Renal pelvis (tissue), 12 donors: ENCODE data around the gene NCBP2. TPM values are rescaled to one million over a fixed set of nuclear protein-coding genes. Genes with fewer than 3 reads are reported as not detected.
A peak's percentile ranks its signal among the peaks of the same experiment; 100 is the strongest.

Experiments used
- DNase-seq: peaks from one replicate; pipeline ENCODE4 v3.0.0-alpha.2; 2013
- long read RNA-seq, 16 experiments: transcript quantifications; one replicate each; lab custom pipeline, GENCODE V29; 2026
- polyA plus RNA-seq, 3 donors: library from polyadenylated mRNA; unstranded; fragments of 120-200 nt; gene quantifications; one replicate each; pipeline ENCODE4 v1.2.1, GENCODE V29; 2013; ENCODE audit not compliant: insufficient read length in 3 of 3

Gene NCBP2
- 100 to 1,000 TPM in 1 of 3 donors, 10 to 100 TPM in 2; 86.8 to 103 (median 88.6) TPM for polyA plus RNA-seq
- long read RNA-seq, donor 1, full-length matches to known transcripts: 32 of 32 reads
- long read RNA-seq, donor 1, partial matches to known transcripts: 0 of 32 reads
- long read RNA-seq, donor 1, other reads (novel, unspliced or antisense): 0 of 32 reads
- long read RNA-seq, donor 2, transcript NCBP2-201 (4 exons, 2,169 nt): major isoform, 37 of 43 reads
- long read RNA-seq, donor 2, partial matches to known transcripts: 0 of 43 reads
- long read RNA-seq, donor 2, other reads (novel, unspliced or antisense): 0 of 43 reads
- long read RNA-seq, donor 3, full-length matches to known transcripts: 30 of 30 reads
- long read RNA-seq, donor 3, partial matches to known transcripts: 0 of 30 reads
- long read RNA-seq, donor 3, other reads (novel, unspliced or antisense): 0 of 30 reads
- long read RNA-seq, donor 4, full-length matches to known transcripts: 38 of 38 reads
- long read RNA-seq, donor 4, partial matches to known transcripts: 0 of 38 reads
- long read RNA-seq, donor 4, other reads (novel, unspliced or antisense): 0 of 38 reads
- long read RNA-seq, donor 5, transcript NCBP2-201 (4 exons, 2,169 nt): major isoform, 16 of 27 reads
- long read RNA-seq, donor 5, partial matches to known transcripts: 9 of 27 reads
- long read RNA-seq, donor 5, other reads (novel, unspliced or antisense): 0 of 27 reads
- long read RNA-seq, donor 6, full-length matches to known transcripts: 34 of 34 reads
- long read RNA-seq, donor 6, partial matches to known transcripts: 0 of 34 reads
- long read RNA-seq, donor 6, other reads (novel, unspliced or antisense): 0 of 34 reads
- long read RNA-seq, donor 7, full-length matches to known transcripts: 35 of 35 reads
- long read RNA-seq, donor 7, partial matches to known transcripts: 0 of 35 reads
- long read RNA-seq, donor 7, other reads (novel, unspliced or antisense): 0 of 35 reads
- long read RNA-seq, donor 8, transcript NCBP2-201 (4 exons, 2,169 nt): major isoform, 9 of 15 reads
- long read RNA-seq, donor 8, partial matches to known transcripts: 0 of 15 reads
- long read RNA-seq, donor 8, other reads (novel, unspliced or antisense): 0 of 15 reads
- long read RNA-seq, donor 9, transcript NCBP2-201 (4 exons, 2,169 nt): major isoform, 19 of 22 reads
- long read RNA-seq, donor 9, partial matches to known transcripts: 0 of 22 reads
- long read RNA-seq, donor 9, other reads (novel, unspliced or antisense): 0 of 22 reads
- long read RNA-seq, donor 10, full-length matches to known transcripts: 35 of 35 reads
- long read RNA-seq, donor 10, partial matches to known transcripts: 0 of 35 reads
- long read RNA-seq, donor 10, other reads (novel, unspliced or antisense): 0 of 35 reads
- long read RNA-seq, donor 11, full-length matches to known transcripts: 32 of 43 reads
- long read RNA-seq, donor 11, partial matches to known transcripts: 11 of 43 reads
- long read RNA-seq, donor 11, other reads (novel, unspliced or antisense): 0 of 43 reads
- long read RNA-seq, donor 12, transcript NCBP2-201 (4 exons, 2,169 nt): major isoform, 38 of 43 reads
- long read RNA-seq, donor 12, partial matches to known transcripts: 0 of 43 reads
- long read RNA-seq, donor 12, other reads (novel, unspliced or antisense): 0 of 43 reads
- long read RNA-seq, donor 13, full-length matches to known transcripts: 21 of 21 reads
- long read RNA-seq, donor 13, partial matches to known transcripts: 0 of 21 reads
- long read RNA-seq, donor 13, other reads (novel, unspliced or antisense): 0 of 21 reads
- long read RNA-seq, donor 14: 0 reads
- long read RNA-seq, donor 15, transcript NCBP2-201 (4 exons, 2,169 nt): major isoform, 38 of 49 reads
- long read RNA-seq, donor 15, transcript NCBP2-205 (4 exons, 2,220 nt): minor isoform, 5 of 49 reads
- long read RNA-seq, donor 15, partial matches to known transcripts: 0 of 49 reads
- long read RNA-seq, donor 15, other reads (novel, unspliced or antisense): 0 of 49 reads
- long read RNA-seq, donor 16, full-length matches to known transcripts: 41 of 41 reads
- long read RNA-seq, donor 16, partial matches to known transcripts: 0 of 41 reads
- long read RNA-seq, donor 16, other reads (novel, unspliced or antisense): 0 of 41 reads

GRCh38 chr3:196942226-196942914, at the start of gene NCBP2:
TSS of gene NCBP2 (minus strand) at chr3:196942528. CDS start at chr3:196942503, 25 bp downstream.
- DNase-seq: peak; percentile 97

DNA sequence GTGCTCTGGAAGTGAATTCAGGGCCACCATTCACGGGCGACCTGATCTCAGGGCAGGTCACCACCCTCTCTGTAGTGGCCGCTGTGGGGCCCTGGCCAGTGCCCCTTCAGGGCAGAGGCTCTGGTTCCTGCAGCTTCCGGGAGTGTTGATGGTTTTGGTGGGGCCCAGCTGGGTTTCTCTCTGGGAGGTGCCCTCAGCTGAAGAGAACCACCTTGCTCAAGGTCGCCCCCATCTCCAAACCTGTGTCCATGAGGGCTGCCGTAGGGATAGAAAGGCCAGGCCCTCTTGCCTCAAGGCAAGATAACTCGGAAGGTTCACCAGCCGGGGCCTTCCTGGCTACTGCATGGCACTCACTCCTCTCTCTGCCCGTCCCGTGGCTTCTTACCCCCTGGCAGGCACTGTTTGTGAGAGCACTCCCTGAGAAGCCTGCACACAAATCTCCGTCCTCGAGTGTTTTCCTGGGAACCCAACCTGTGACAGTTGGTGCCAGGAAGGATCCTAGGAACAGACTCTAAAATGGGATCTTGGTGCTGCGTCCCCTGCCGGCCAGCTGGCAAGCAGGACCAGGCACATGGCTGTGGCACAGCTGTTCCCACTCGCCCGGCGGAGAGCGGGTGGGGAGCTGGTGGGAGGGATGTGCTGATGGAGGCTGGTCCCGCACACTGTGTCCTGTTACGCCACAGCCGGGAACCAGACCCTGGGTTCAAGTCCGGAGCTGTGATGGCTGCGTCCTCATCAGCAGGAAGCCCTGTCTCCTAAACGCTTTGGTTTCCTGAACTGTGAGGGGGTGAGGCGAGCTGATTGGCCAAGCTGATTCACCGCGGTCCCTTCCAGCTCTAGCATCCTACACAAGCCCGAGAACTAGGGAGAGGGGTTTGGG, 49.5 kb upstream of the NCBP2 start:
- no peak for DNase-seq

DNA sequence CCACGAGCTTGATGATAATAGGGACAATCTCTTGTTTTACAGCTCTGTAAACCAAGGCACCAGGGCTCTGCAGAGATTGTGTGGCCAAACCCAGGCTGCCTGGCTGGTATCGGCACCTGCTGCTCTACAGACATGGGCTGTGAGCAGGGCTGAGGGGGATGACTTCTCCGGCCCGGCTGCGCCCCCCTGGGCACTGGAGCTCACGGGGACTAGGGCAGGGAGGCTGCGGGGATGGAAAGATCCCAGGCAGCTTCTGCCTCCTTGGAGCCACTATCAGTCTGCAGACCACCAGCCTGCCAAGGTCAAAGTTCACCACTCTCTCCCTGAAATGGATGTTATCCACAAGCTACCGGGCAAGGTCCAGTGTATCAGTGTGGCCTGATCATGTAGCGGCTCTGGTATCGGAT, 48.3 kb upstream of the NCBP2 start:
- no peak for DNase-seq

DNA sequence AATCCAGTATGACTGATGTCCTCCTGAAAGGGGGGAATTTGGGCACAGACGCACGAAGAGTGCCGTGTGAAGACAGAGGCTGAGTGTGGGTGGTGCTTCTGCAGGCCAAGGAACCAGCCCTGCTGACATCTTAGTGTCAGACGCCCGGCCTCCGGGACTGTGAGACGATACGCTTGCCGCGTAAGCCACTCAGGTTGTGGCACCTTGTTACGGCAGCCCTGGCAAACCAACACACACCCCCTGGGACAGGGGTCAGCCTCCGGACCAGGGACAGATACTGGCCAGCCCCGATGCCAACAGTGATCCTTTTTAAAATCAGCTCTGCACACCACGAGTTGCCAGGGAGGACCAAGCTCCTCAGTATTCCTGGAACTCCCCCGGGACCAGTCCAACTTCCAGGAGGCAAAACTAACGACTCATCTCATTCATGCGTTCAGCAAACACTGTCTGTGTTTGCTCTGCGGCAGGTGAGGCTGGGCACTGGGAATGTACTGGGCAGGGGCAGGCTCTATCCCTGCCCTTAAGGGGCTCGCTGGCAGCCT, 47.5 kb upstream of the NCBP2 start:
- DNase-seq: no peak

DNA sequence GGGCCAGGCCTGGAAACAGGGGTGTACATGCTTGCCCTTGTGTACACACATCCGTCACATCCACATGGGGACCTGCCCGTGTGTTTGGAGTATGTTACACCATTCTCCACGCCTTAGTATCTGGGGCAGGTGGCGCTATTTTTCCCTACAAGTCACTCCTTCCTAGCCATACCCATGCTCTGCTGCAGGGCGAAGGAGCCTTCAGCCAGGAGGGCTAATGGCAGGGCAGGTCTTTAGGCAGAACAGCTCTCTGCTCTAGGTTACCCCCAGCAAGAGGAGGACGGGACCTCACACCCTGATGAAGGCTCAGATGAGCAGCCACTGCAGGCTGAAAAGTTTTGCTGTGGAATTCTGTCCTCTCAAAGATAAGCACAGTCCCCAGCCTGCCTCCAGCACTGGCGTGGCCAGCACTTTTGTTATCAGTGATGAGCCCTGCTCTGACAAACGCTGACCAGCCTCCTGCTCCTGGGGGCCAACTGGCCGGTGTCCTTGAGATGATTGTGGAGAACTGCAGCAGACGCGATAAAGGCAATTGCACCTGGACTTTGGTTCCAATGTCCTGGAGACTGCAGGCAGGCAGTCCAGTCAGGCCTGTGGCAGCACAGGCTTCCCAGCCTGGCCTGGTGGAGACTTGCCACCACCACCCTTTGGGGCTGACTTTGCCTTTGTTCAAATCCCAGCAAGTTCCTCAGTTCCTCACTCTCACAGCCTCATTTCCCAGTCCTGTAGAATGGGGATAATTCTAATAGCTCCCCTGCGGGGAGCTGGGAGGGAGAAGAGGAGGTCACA, 46.1 kb upstream of the NCBP2 start:
- DNase-seq: no peak

DNA sequence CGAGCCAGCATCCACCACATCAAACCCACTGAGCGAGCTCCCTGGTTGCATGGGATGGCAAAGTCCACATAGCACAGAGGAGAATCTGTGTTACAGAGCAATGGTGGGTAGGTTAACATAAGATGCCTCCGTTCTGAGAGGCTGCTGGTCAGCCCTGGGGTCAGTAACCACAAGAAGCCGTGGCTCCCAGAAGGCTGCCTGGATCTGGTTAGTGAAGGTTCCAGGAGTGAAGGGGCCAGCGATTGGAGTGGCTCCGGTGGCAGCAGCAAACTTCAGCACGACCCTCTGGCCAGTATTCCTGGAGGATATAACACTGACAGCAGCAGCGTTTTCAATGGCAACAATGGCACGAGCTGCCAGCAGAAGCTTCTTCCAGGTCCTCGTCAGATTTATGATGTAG, 44.7 kb upstream of the NCBP2 start:
- DNase-seq: no peak

DNA sequence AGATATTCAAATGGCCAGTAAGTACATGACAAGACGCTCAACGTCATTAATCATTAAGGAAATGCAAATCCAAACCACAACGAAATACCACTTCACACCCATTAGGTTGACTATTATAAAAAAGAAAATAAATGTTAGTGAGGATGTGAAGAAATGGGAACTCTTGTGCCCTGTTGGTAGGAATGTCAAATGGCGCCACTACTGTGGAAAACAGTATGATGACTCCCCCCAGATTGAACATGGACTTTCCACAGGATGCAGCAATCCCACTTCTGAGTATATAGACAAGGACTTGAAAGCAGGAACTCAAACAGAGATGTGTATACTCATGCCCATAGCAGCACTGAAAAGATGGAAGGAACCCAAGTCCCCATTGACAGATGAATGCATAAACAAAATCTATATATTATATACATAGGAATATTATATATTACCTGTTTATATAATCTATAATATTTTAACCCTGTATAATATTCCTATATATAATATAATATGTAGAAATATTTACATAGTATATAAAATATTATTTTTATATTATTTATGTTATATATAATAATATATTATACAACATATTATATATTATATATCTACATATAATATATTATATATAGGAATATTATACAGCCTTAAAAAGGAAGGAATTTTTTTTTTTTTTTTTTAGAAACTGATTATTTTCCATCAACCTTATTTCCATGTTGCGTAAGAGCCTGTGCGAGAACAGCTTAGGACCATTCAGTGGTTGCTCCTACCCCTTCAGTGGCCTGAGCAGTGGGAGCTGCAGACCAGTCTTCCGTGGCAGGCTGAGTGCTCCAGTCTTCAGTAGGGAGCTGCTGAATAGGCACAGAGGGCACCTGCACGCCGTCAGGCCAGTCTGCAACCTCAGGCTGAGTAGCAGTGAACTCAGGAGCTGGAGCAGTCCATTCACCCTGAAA, 43.9 kb upstream of the NCBP2 start:
- no peak for DNase-seq

DNA sequence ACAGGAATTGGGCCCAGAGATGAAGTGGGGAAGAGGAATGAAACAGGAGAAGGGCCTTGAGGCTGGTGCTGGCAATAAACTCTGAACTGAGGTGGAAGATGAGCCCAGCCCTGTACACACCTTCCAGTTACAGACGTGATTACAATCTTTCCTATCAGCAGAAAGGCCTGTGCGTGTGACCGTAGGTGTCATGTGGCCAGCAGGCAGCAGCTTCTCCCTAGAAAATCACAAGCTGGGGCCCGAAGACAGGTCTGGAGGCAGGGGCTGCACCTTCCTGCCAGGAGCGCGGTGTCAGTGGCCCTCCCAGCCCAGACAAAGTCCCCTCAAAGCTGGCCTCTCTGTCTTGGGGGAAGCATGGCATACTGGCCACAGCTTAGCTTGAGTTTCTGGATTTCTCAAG, 43.0 kb upstream of the NCBP2 start:
- DNase-seq: no peak

DNA sequence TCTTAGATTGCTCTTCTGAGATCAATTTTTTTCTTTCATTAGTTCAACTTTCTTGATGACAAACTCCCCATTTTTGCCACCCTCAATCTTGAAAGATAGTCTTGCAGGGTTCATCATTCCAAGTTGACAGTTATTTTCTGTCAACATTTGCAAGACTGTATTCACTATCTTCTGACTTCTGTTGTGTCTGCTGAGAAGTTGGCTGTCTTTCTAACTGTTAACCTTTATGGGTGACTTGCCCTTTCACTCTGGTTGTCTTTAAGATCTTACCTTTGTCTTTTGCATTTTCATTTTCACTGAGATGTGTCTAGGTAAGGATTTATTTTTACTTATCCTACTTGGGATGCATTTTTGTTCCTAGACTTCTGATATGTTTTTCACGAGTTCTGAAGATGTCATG, 40.9 kb upstream of the NCBP2 start:
- DNase-seq: no peak

- no peak for DNase-seq
These were observed 39.3 kb upstream of the NCBP2 start for GRCh38 chr3:196981657-196982056.

DNA sequence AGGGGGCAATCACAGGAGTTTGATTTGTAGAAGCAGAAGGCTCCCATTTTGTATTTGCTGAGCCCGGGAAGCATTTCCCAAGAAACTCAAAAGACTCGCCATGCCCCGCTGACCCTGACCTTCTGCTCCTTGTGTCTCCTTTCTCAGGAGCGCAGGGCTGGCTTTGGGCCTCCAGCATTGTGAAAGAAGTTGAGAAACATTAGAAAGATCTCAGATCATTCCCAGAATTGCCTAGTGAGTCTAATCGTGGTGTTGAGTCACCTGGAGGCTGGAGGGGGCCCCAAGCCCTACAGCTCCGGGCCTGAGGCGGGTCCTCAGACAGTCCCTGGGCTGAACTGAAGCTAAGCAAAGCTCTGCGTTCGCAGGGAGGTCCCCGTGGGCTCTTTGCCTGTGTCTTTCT, 37.2 kb upstream of the NCBP2 start:
- DNase-seq: no peak

GRCh38 chr3:196976941-196977340, 34.6 kb upstream of the NCBP2 start:
- no peak for DNase-seq

GRCh38 chr3:196975349-196975748, 33.0 kb upstream of the NCBP2 start:
- DNase-seq: no peak

DNA sequence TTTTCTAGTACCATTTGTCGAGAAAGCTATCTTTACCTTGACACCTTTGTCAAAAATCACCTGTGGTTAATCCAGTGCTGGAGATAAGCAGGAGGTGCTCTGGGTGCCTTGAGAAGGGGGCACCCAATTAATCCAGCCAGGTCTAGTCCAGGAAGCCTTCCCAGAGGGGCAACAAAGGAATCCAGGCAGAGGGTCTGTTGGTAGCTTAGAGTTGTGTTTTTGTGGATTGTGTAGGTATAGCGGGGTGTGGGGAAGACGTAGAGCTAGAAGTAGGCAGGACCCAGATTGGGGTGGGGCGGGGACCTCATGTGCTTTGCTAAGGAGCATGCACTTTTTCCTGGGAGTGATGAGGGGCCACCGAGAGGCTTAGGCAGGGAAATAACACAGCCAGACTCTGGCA, 32.3 kb upstream of the NCBP2 start:
- no peak for DNase-seq

- no peak for DNase-seq
These were observed 28.9 kb upstream of the NCBP2 start for GRCh38 chr3:196971094-196971698.
